ENCODE measurements around the gene RRM1.
"Not testable (repeated sequence)": the region's sequence is repeated elsewhere in the genome, so short reads cannot be mapped to it uniquely, and the experiment has no call there.

The RRM1 gene

GRCh38 chr11:4084406-4085125 is 10.0 kb upstream of the RRM1 start:
- no peak for DNase-seq

- DNase-seq, result no peak
Observed at GRCh38 chr11:4085575-4085974, 9.0 kb upstream of the RRM1 start.

- no peak for DNase-seq
Observed at GRCh38 chr11:4086575-4087353, 7.8 kb upstream of the RRM1 start.

GRCh38 chr11:4087551-4087950 is 7.0 kb upstream of the RRM1 start:
- no peak for DNase-seq

GRCh38 chr11:4090258-4090657 is 4.3 kb upstream of the RRM1 start:
- DNase-seq, result no peak

GRCh38 chr11:4092026-4092425 is 2.6 kb upstream of the RRM1 start:
- no peak for DNase-seq

- DNase-seq, result no peak
Observed at GRCh38 chr11:4093519-4094347, 866 bp upstream of the RRM1 start.

- DNase-seq, result no peak
Observed at GRCh38 chr11:4095509-4096230, 1.1 kb downstream of the RRM1 start.

- DNase-seq, result no peak
Observed at GRCh38 chr11:4098026-4098621, 3.5 kb downstream of the RRM1 start.

GRCh38 chr11:4102711-4103110 is 8.1 kb downstream of the RRM1 start:
- no peak for DNase-seq

GRCh38 chr11:4103269-4103668 is 8.7 kb downstream of the RRM1 start:
- no peak for DNase-seq

- no peak for DNase-seq
Observed at GRCh38 chr11:4105916-4106315, 11.3 kb downstream of the RRM1 start.

GRCh38 chr11:4111834-4112233 is 17.2 kb downstream of the RRM1 start:
- no peak for DNase-seq

- DNase-seq, result no peak
Observed at GRCh38 chr11:4115128-4115527, 20.5 kb downstream of the RRM1 start.

- no peak for DNase-seq
Observed at GRCh38 chr11:4118107-4118506, 23.5 kb downstream of the RRM1 start.

GRCh38 chr11:4123218-4123617 is 28.6 kb downstream of the RRM1 start:
- no peak for DNase-seq

GRCh38 chr11:4125141-4125540 is 30.5 kb downstream of the RRM1 start:
- DNase-seq, result no peak

- no peak for DNase-seq
Observed at GRCh38 chr11:4127357-4127756, 32.8 kb downstream of the RRM1 start.

GRCh38 chr11:4130219-4130618 is 35.6 kb downstream of the RRM1 start:
- not testable (repeated sequence) for DNase-seq

- no peak for DNase-seq
Observed at GRCh38 chr11:4134806-4135205, 40.2 kb downstream of the RRM1 start.

GRCh38 chr11:4138497-4138896 is 43.9 kb downstream of the RRM1 start:
- DNase-seq, result no peak

GRCh38 chr11:4140067-4140636 is 45.6 kb downstream of the RRM1 start:
- no peak for DNase-seq

Measured in stimulated activated CD4-positive, alpha-beta T cell treated with anti-CD3 and anti-CD28 coated beads, Interleukin-12 subunit alpha, Interleukin-12 subunit beta, amount 100 ng/mL, for 4 hours (primary cell).